Measurements from ENCODE around the gene MSANTD1. TPM values are rescaled to one million over a fixed set of nuclear protein-coding genes. Genes with fewer than 3 reads are reported as not detected.

MSANTD1 gene
- total RNA-seq, 1 experiment from 2014 or later, result 0.77 TPM

DNA sequence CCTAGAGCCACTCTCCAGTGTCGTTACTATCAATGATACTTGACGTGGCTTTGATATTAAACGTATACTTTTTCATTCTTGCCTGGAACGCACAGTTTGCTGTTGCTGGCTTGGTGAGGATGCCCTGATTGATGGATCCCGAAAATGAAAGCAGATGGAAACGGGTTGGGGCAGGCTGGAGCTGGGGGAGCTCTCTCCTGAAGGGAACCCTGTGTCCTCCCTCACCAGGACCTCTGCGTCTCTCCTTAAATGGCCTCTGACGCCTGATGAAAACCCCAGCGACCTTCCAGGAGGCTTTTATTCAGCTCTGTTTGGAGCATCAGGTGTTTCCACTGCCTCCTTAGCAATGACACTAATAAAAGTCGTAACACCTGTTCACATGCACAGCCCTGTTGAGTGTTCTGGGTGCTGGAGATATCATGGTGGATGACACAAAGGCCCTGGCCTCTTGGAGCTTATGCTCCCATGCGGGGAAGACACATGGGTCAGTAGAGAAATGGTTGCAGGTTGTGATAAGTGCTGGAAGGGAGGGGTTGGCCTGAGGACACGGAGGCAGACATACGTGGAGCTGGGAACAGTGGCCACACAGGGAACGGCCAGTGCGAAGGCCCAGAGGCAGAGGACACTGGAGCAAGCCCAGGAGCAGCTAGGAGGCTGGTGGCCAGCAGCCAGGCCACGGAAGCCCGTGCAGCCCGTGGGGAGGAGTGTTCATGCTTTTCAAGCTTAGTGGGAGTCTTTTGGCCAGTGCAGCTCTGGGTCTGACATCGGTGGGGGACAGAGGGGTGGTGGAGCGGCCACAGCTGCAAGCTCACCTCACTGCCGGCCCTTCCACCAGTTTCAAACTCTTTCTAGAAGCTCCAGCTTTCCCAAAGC lies 7.5 kb downstream of the MSANTD1 start:
- Histone ChIP-seq H3F3A (ENCODE audit: low read length, unreplicated experiment) (no peaks in the 10 kb centered on the region), H3K4me1 (ENCODE audit: insufficient read depth, low read length) (peaks cover 26% of the 10 kb centered on the region), H2AFZ (ENCODE audit: low read length) (no peak overlapping the region; the same call in 1 of the 2 replicates), H3K4me2 (ENCODE audit: low read length) (peak overlapping the region; percentile 40), H3K9me3 (ENCODE audit: low read length) (no peaks in the 10 kb centered on the region), H4K20me1 (ENCODE audit: low read length) (no peaks in the 10 kb centered on the region), H3K27ac (ENCODE audit: low read length) (peak overlapping the region; percentile 51), H3K9me2 (replicated peaks; ENCODE audit: low read length) (no peaks in the 10 kb centered on the region), H3K79me2 (ENCODE audit: low read length) (no peaks in the 10 kb centered on the region), H3K4me3 (ENCODE audit: low read length) (no peak overlapping the region), H3K27me3 (ENCODE audit: low read length) (no peaks in the 10 kb centered on the region), H3K9ac (ENCODE audit: low read length) (no peak overlapping the region), H3K36me3 (ENCODE audit: low read depth, low read length) (no peaks in the 10 kb centered on the region)
- ChIA-PET CTCF (no interaction called here), POLR2A (ENCODE audit: unreplicated experiment) (no interaction called here)
- no peak for ATAC-seq
- TF ChIP-seq, protein P1, sequence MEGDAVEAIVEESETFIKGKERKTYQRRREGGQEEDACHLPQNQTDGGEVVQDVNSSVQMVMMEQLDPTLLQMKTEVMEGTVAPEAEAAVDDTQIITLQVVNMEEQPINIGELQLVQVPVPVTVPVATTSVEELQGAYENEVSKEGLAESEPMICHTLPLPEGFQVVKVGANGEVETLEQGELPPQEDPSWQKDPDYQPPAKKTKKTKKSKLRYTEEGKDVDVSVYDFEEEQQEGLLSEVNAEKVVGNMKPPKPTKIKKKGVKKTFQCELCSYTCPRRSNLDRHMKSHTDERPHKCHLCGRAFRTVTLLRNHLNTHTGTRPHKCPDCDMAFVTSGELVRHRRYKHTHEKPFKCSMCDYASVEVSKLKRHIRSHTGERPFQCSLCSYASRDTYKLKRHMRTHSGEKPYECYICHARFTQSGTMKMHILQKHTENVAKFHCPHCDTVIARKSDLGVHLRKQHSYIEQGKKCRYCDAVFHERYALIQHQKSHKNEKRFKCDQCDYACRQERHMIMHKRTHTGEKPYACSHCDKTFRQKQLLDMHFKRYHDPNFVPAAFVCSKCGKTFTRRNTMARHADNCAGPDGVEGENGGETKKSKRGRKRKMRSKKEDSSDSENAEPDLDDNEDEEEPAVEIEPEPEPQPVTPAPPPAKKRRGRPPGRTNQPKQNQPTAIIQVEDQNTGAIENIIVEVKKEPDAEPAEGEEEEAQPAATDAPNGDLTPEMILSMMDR (conservative IDR thresholded peaks at IDR 0.05; ENCODE audit: low read depth, low read length), result no peak
- no peak for TF ChIP-seq EZH2phosphoT487 (IDR thresholded peaks at IDR 0.05; ENCODE audit: borderline replicate concordance, low read length)
- no peak for TF ChIP-seq EZH2 (IDR thresholded peaks at IDR 0.05; ENCODE audit: low read length, unreplicated experiment)
- no TSS peak for BruUV-seq (replicated peaks)
- intact Hi-C loops (cut with micrococcal nuclease), result no loop called here
- DNase-seq, result no peak

DNA sequence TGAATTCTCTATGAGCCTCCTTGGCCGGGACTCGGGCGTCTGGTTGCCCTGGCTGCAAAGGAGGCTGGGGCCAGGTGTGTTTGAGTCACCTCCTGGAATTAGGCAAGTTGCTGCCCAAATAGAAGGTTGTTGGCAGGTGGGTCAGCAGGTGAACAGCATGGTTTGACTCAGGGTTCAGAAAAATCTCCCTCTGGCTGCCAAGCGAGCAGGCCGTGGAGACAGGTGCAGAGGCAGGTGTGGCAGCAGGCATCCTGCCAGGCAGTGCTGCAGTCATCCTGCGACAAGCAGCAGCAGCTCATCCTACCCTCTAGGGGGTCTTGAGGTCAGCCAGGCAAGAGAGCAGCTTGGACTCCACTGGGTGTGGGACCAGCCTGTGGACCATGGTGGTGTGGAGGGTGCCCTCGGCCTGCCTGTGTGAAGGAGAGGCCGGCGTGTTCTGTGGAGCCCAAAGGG lies 8.2 kb downstream of the MSANTD1 start:
- H3K79me2 ChIP-seq (ENCODE audit: low read length), result no peaks in the 10 kb centered on the region
- H3K9ac ChIP-seq (ENCODE audit: low read length), result no peak overlapping the region
- BruUV-seq (replicated peaks), result no TSS peak
- H3K4me1 ChIP-seq (ENCODE audit: insufficient read depth, low read length), result peaks cover 26% of the 10 kb centered on the region
- H3K9me2 ChIP-seq (replicated peaks; ENCODE audit: low read length), result no peaks in the 10 kb centered on the region
- H3F3A ChIP-seq (ENCODE audit: low read length, unreplicated experiment), result no peaks in the 10 kb centered on the region
- DNase-seq (peak; percentile 81), ATAC-seq (peak; percentile 38)
- peak overlapping the region; percentile 60 for H3K27ac ChIP-seq (ENCODE audit: low read length)
- intact Hi-C loops (cut with micrococcal nuclease), result no loop called here
- no peaks in the 10 kb centered on the region for H3K27me3 ChIP-seq (ENCODE audit: low read length)
- no peak overlapping the region for H3K4me3 ChIP-seq (ENCODE audit: low read length)
- H3K4me2 ChIP-seq (ENCODE audit: low read length), result peak overlapping the region; percentile 54
- no peaks in the 10 kb centered on the region for H3K9me3 ChIP-seq (ENCODE audit: low read length)
- ChIA-PET POLR2A (ENCODE audit: unreplicated experiment) (no interaction called here), CTCF (no interaction called here)
- no peaks in the 10 kb centered on the region for H4K20me1 ChIP-seq (ENCODE audit: low read length)
- H2AFZ ChIP-seq (ENCODE audit: low read length), result no peak overlapping the region; the same call in 1 of the 2 replicates
- no peaks in the 10 kb centered on the region for H3K36me3 ChIP-seq (ENCODE audit: low read depth, low read length)
- TF ChIP-seq EZH2phosphoT487 (IDR thresholded peaks at IDR 0.05; ENCODE audit: borderline replicate concordance, low read length) (no peak), EZH2 (IDR thresholded peaks at IDR 0.05; ENCODE audit: low read length, unreplicated experiment) (no peak)
- TF ChIP-seq, protein P1 (conservative IDR thresholded peaks at IDR 0.05; ENCODE audit: low read depth, low read length), result no peak

Data from PC-3 (cell line).